ENCODE data around the gene RBM34. TPM values are rescaled to one million over a fixed set of nuclear protein-coding genes. Genes with fewer than 3 reads are reported as not detected.

Gene RBM34
- total and polyA plus RNA-seq, 2 donors from 2014 or later: 65.8 to 68.9 TPM

DNA sequence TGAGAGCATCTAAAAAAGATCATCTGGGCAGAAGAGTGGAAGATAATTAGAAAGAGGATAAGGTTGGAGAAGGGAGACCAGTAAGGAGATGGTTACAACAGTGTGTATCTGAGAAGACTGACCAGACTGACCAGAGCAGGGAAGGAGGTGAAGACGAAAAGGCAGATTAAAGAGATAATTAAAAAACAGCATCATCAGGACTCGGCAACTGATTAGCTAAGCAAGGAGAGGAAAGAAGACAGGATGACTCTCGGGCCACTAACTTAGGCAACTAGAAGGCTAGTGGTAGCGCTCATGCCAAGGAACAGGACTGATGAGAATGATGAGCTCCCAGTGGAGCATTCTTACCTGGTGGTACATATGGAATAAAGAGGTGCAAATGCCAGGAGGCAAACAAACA lies 3.9 kb downstream of the RBM34 start:
- peaks cover 7 to 23% (median 11%) of the 10 kb centered on the region in 3 donors for H3K36me3 ChIP-seq (ENCODE audit: control insufficient read depth in 2 of 3, insufficient read depth in 3 of 3, low read length in 3 of 3)
- no peak for TF ChIP-seq CTCF (IDR thresholded peaks at IDR 0.05; ENCODE audit: borderline replicate concordance, extremely low read depth, insufficient read depth)
- H3K27ac ChIP-seq (ENCODE audit: low read depth in 2 of 2, low read length in 2 of 2): no peak overlapping the region
- DNase-seq (no peak), FAIRE-seq (no peak)
- intact Hi-C loops (cut with DNase I): no loop called here
- H3K4me3 ChIP-seq (ENCODE audit: low read length in 3 of 3): no peak overlapping the region
- no peak overlapping the region for H3K9ac ChIP-seq (ENCODE audit: low read length in 3 of 3)
- no peaks in the 10 kb centered on the region for H3K27me3 ChIP-seq (ENCODE audit: control insufficient read depth, insufficient read depth, low read length)
- H3K4me1 ChIP-seq (ENCODE audit: control insufficient read depth in 2 of 3, insufficient read depth in 2 of 3, low read depth in 1 of 3, low read length in 3 of 3): peaks cover 0 to 11% (median 7%) of the 10 kb centered on the region in 3 donors
- no peaks in the 10 kb centered on the region for H3K9me3 ChIP-seq (ENCODE audit: control insufficient read depth in 2 of 3, insufficient read depth in 1 of 3, low read length in 3 of 3)

DNA sequence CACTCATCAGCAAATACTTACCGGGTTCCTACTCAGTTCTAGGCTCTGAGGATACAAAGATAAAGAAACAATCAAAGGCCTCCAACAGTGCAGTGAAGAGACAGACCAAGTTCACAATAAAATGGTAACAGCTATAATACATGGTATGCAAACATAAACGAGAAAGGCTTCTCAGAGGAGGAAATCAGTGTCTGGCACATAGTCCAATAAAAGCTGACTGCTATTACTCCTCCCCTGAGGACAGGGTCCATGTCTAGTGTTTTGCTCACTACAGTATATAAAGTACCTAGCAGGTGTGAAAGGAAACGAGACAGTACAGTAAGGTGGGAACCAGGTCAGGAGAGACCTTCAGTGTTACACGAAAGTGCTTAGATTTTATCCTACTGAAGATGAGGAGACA lies 4.3 kb downstream of the RBM34 start:
- no peak for DNase-seq
- Histone ChIP-seq H3K4me3 (ENCODE audit: low read length in 3 of 3) (no peak overlapping the region), H3K9ac (ENCODE audit: low read length in 3 of 3) (no peak overlapping the region), H3K9me3 (ENCODE audit: control insufficient read depth in 2 of 3, insufficient read depth in 1 of 3, low read length in 3 of 3) (no peaks in the 10 kb centered on the region), H3K36me3 (ENCODE audit: control insufficient read depth in 2 of 3, insufficient read depth in 3 of 3, low read length in 3 of 3) (peaks cover 7 to 23% (median 11%) of the 10 kb centered on the region in 3 donors), H3K4me1 (ENCODE audit: control insufficient read depth in 2 of 3, insufficient read depth in 2 of 3, low read depth in 1 of 3, low read length in 3 of 3) (peaks cover 0 to 11% (median 5%) of the 10 kb centered on the region in 3 donors), H3K27ac (ENCODE audit: low read depth in 2 of 2, low read length in 2 of 2) (no peak overlapping the region), H3K27me3 (ENCODE audit: control insufficient read depth, insufficient read depth, low read length) (no peaks in the 10 kb centered on the region)
- intact Hi-C loops (cut with DNase I): no loop called here
- no peak for FAIRE-seq
- no peak for TF ChIP-seq CTCF (IDR thresholded peaks at IDR 0.05; ENCODE audit: borderline replicate concordance, extremely low read depth, insufficient read depth)

DNA sequence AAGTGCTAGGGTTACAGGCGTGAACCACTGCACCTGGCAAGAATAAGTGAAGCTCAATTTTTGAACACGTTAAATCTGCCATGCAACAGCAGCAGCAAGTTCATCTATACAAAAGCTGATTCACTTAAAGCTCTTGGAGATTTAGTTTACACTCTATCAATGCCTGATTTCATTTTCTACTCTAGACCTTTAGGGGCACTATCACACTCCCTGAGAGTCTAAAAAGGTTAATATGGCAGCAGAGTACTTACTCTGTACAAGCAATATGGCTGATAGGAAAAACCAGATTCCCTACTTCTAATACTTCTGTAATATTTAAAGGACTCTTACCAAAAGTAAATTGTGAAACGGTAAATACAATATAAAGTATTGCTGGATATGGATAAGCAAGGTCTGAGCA lies 4.8 kb downstream of the RBM34 start:
- TF ChIP-seq CTCF (IDR thresholded peaks at IDR 0.05; ENCODE audit: borderline replicate concordance, extremely low read depth, insufficient read depth): no peak
- no peaks in the 10 kb centered on the region for H3K9me3 ChIP-seq (ENCODE audit: control insufficient read depth in 2 of 3, insufficient read depth in 1 of 3, low read length in 3 of 3)
- H3K4me3 ChIP-seq (ENCODE audit: low read length in 3 of 3): no peak overlapping the region
- H3K4me1 ChIP-seq (ENCODE audit: control insufficient read depth in 2 of 3, insufficient read depth in 2 of 3, low read depth in 1 of 3, low read length in 3 of 3): peaks cover 0 to 11% (median 3%) of the 10 kb centered on the region in 3 donors
- FAIRE-seq: no peak
- H3K36me3 ChIP-seq (ENCODE audit: control insufficient read depth in 2 of 3, insufficient read depth in 3 of 3, low read length in 3 of 3): peaks cover 7 to 27% (median 13%) of the 10 kb centered on the region in 3 donors
- no peak for DNase-seq
- no peak overlapping the region for H3K27ac ChIP-seq (ENCODE audit: low read depth in 2 of 2, low read length in 2 of 2)
- H3K9ac ChIP-seq (ENCODE audit: low read length in 3 of 3): no peak overlapping the region
- intact Hi-C loops (cut with DNase I): no loop called here
- no peaks in the 10 kb centered on the region for H3K27me3 ChIP-seq (ENCODE audit: control insufficient read depth, insufficient read depth, low read length)

- DNase-seq (no peak), FAIRE-seq (no peak)
- no peaks in the 10 kb centered on the region for H3K27me3 ChIP-seq (ENCODE audit: control insufficient read depth, insufficient read depth, low read length)
- H3K9me3 ChIP-seq (ENCODE audit: control insufficient read depth in 2 of 3, insufficient read depth in 1 of 3, low read length in 3 of 3): no peaks in the 10 kb centered on the region
- H3K4me1 ChIP-seq (ENCODE audit: control insufficient read depth in 2 of 3, insufficient read depth in 2 of 3, low read depth in 1 of 3, low read length in 3 of 3): no peaks in the 10 kb centered on the region
- no peak overlapping the region for H3K9ac ChIP-seq (ENCODE audit: low read length in 3 of 3)
- H3K27ac ChIP-seq (ENCODE audit: low read depth in 2 of 2, low read length in 2 of 2): no peak overlapping the region
- TF ChIP-seq CTCF (IDR thresholded peaks at IDR 0.05; ENCODE audit: borderline replicate concordance, extremely low read depth, insufficient read depth): no peak
- no peak overlapping the region for H3K4me3 ChIP-seq (ENCODE audit: low read length in 3 of 3)
- intact Hi-C loops (cut with DNase I): no loop called here
- H3K36me3 ChIP-seq (ENCODE audit: control insufficient read depth in 2 of 3, insufficient read depth in 3 of 3, low read length in 3 of 3): peaks cover 6 to 27% (median 25%) of the 10 kb centered on the region in 3 donors
These were observed 8.8 kb downstream of the RBM34 start for GRCh38 chr1:235152235-235152634.
